ENCODE results near the gene CRYGC. TPM values are rescaled to one million over a fixed set of nuclear protein-coding genes. Genes with fewer than 3 reads are reported as not detected.

Gene CRYGC, protein sequence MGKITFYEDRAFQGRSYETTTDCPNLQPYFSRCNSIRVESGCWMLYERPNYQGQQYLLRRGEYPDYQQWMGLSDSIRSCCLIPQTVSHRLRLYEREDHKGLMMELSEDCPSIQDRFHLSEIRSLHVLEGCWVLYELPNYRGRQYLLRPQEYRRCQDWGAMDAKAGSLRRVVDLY
- total RNA-seq: not detected

DNA sequence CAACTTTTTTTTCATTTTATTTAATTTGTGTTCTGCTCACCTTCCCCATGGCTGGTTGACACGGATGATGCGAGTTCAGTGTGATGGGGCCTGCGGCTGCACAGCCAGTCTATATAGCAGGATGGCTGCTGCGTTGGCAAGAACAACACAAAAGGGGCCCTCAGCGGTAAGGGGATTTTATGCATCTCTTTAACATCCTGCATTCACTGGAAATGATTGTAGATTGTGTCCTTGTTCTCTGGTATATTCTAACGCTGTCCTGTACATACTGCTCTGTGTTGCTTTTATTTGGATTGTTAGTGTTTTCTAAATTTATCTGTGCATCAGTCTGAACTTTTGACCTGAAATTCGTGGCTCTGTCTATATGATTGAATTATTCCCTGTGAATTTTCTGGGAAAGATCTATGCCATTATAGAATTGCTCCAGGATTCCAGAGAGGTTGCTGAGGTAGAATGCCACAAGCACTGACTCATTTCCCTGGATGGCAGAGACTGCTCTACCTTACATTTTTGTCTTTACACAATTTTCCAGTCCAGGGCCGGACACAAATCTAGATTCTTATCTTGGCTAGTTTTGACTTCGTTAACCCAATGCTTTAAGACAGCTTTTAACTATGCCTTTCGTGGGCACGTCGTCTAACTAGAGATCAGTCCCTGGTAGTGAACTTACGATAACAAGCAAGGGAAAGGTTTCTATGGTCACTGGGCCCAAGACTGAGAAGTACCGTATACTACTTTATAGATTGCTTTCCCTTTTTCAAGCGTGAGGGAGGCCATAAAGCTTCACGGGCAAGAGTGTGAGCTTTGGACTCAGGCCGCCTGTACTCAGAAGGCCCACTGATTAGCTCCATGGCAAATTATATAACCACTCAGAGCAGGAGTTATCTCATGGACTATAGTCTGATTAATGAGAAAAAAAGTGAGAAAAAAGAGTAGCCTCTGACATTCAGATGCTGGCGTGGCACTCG is at the start of gene CRYGC:
Gene CRYGC, minus strand, starts transcription at position 85 of the 968 bp plus-strand sequence. Its CDS starts 36 bp downstream, at position 49.
- Histone ChIP-seq H3K27me3 (peaks cover 0 to 21% of the 10 kb centered on the region in 2 donors), H3K4me1 (no peaks in the 10 kb centered on the region), H3K27ac (no peak within 1 kb of the TSS), H3K9me3 (no peaks in the 10 kb centered on the region), H3K4me3 (no peak within 1 kb of the TSS), H3K36me3 (no peaks in the 10 kb centered on the region)
- 65 to 67% methylated on average over 19 of the region's 19 CpGs for WGBS, 2 donors
- no peak for DNase-seq (ENCODE audit: low spot score in 2 of 2)
- TF ChIP-seq, protein P1, sequence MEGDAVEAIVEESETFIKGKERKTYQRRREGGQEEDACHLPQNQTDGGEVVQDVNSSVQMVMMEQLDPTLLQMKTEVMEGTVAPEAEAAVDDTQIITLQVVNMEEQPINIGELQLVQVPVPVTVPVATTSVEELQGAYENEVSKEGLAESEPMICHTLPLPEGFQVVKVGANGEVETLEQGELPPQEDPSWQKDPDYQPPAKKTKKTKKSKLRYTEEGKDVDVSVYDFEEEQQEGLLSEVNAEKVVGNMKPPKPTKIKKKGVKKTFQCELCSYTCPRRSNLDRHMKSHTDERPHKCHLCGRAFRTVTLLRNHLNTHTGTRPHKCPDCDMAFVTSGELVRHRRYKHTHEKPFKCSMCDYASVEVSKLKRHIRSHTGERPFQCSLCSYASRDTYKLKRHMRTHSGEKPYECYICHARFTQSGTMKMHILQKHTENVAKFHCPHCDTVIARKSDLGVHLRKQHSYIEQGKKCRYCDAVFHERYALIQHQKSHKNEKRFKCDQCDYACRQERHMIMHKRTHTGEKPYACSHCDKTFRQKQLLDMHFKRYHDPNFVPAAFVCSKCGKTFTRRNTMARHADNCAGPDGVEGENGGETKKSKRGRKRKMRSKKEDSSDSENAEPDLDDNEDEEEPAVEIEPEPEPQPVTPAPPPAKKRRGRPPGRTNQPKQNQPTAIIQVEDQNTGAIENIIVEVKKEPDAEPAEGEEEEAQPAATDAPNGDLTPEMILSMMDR (IDR thresholded peaks at IDR 0.05): no peak
- TF ChIP-seq POLR2A (IDR thresholded peaks at IDR 0.05) (no peak), EP300 (IDR thresholded peaks at IDR 0.05) (no peak)

DNA sequence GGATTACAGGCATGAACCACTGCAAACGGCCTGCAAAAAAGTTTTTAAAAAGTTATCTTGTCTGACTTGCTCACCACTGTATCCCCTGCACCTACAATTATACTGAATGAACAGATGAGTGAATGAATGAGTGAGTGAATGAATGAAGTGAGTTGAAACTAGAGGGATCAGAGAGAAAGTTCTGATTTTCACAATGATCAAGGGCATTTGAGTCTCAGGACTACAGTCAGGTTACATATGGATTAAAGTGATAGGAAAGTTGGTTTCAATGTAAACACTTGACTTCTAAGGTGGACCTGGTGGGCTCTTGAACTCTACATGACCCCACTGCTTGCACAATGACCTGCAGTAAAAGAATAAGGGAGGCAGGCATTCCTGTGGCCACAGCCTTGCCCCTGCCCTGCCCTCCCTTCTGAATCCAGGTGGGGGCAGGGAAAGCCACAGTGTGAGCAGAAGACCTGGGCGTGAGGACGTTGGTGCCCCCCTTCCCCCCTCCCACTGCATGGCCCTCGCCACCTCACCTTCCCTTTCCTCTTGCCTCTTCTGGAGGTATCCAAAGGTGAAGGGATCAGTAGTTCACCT is 49.5 kb upstream of the CRYGC start:
- H3K27me3 ChIP-seq: no peaks in the 10 kb centered on the region
- 63 to 64% methylated on average over 4 of the region's 4 CpGs for WGBS, 2 donors
- no peaks in the 10 kb centered on the region for H3K36me3 ChIP-seq
- DNase-seq (ENCODE audit: low spot score in 2 of 2): no peak
- H3K9me3 ChIP-seq: no peaks in the 10 kb centered on the region
- peaks cover 0 to 25% (median 7%) of the 10 kb centered on the region in 4 donors for H3K4me1 ChIP-seq
- H3K4me3 ChIP-seq: no peak overlapping the region
- H3K27ac ChIP-seq: no peak overlapping the region
- no peak for TF ChIP-seq EP300 (IDR thresholded peaks at IDR 0.05)
- TF ChIP-seq, protein P1 (IDR thresholded peaks at IDR 0.05): no peak
- TF ChIP-seq POLR2A (IDR thresholded peaks at IDR 0.05): no peak

GRCh38 chr2:208175840-208176153 is 46.2 kb upstream of the CRYGC start:
- H3K36me3 ChIP-seq: no peaks in the 10 kb centered on the region
- H3K4me3 ChIP-seq: no peak overlapping the region
- no peaks in the 10 kb centered on the region for H3K27me3 ChIP-seq
- H3K4me1 ChIP-seq: peaks cover 0 to 15% (median 2%) of the 10 kb centered on the region in 4 donors
- no peak for DNase-seq (ENCODE audit: low spot score in 2 of 2)
- 49 to 51% methylated on average over 6 of the region's 6 CpGs for WGBS, 2 donors
- TF ChIP-seq EP300 (IDR thresholded peaks at IDR 0.05): no peak
- no peak overlapping the region for H3K27ac ChIP-seq
- H3K9me3 ChIP-seq: no peaks in the 10 kb centered on the region

GRCh38 chr2:208175069-208175839 is 45.6 kb upstream of the CRYGC start:
- no peaks in the 10 kb centered on the region for H3K27me3 ChIP-seq
- peaks cover 0 to 15% (median 2%) of the 10 kb centered on the region in 4 donors for H3K4me1 ChIP-seq
- H3K36me3 ChIP-seq: no peaks in the 10 kb centered on the region
- no peak overlapping the region for H3K27ac ChIP-seq
- WGBS, 2 donors: 38 to 39% methylated on average over 21 of the region's 21 CpGs
- no peaks in the 10 kb centered on the region for H3K9me3 ChIP-seq
- H3K4me3 ChIP-seq: no peak overlapping the region
- TF ChIP-seq, protein P1 (IDR thresholded peaks at IDR 0.05): peak; percentile 78 to 92 (median 83)
- TF ChIP-seq EP300 (IDR thresholded peaks at IDR 0.05) (peak; percentile 33 to 44), POLR2A (IDR thresholded peaks at IDR 0.05) (no peak)
- DNase-seq (ENCODE audit: low spot score in 2 of 2): peak; percentile 71 to 86

GRCh38 chr2:208174144-208174543 is 44.5 kb upstream of the CRYGC start:
- 85 to 88% methylated on average over 9 of the region's 9 CpGs for WGBS, 2 donors
- no peak overlapping the region for H3K4me3 ChIP-seq
- H3K36me3 ChIP-seq: no peaks in the 10 kb centered on the region
- DNase-seq (ENCODE audit: low spot score in 2 of 2): no peak
- no peak overlapping the region for H3K27ac ChIP-seq
- no peaks in the 10 kb centered on the region for H3K27me3 ChIP-seq
- peaks cover 0 to 15% (median 2%) of the 10 kb centered on the region in 4 donors for H3K4me1 ChIP-seq
- TF ChIP-seq POLR2A (IDR thresholded peaks at IDR 0.05): no peak
- no peak for TF ChIP-seq EP300 (IDR thresholded peaks at IDR 0.05)
- TF ChIP-seq, protein P1 (IDR thresholded peaks at IDR 0.05): no peak
- H3K9me3 ChIP-seq: no peaks in the 10 kb centered on the region

Measured in tibial nerve (tissue), 4 donors.